Duodenal mucosa (tissue), 2 donors: Measurements from ENCODE around the gene COPS6.
A peak's percentile ranks its signal among the peaks of the same experiment; 100 is the strongest.
"Not testable (repeated sequence)": the region's sequence is repeated elsewhere in the genome, so short reads cannot be mapped to it uniquely, and the experiment has no call there.

Experiments used
- H3K27ac ChIP-seq: one replicate; pipeline ENCODE4 v1.7.0; 2013; ENCODE audit warnings: low read depth, low read length
- H3K27me3 ChIP-seq, 2 donors: one replicate each; pipeline ENCODE4 v1.7.0; 2013; ENCODE audit warnings: low read length in 2 of 2, control low read depth in 1 of 2; ENCODE audit not compliant: insufficient read depth in 2 of 2, control insufficient read depth in 1 of 2
- H3K36me3 ChIP-seq, 2 donors: one replicate each; pipeline ENCODE4 v1.7.0; 2013; ENCODE audit warnings: low read length in 2 of 2, control low read depth in 1 of 2; ENCODE audit not compliant: insufficient read depth in 2 of 2, control insufficient read depth in 1 of 2
- H3K4me1 ChIP-seq, 2 donors: one replicate each; pipeline ENCODE4 v1.7.0; 2013; ENCODE audit warnings: low read length in 2 of 2, control low read depth in 1 of 2; ENCODE audit not compliant: insufficient read depth in 2 of 2, control insufficient read depth in 1 of 2
- H3K4me3 ChIP-seq, 2 donors: one replicate each; pipeline ENCODE4 v1.7.0; 2013; ENCODE audit warnings: low read length in 2 of 2, low read depth in 1 of 2
- H3K9ac ChIP-seq, 2 donors: one replicate each; pipeline ENCODE4 v1.7.0; 2013; ENCODE audit warnings: low read length in 2 of 2, low read depth in 1 of 2
- H3K9me3 ChIP-seq, 2 donors: one replicate each; pipeline ENCODE4 v1.7.0; 2013; ENCODE audit warnings: low read length in 2 of 2, control low read depth in 1 of 2; ENCODE audit not compliant: control insufficient read depth in 1 of 2

The COPS6 gene

GRCh38 chr7:100126239-100126930, 37.6 kb downstream of the COPS6 start:
- H3K27me3 ChIP-seq = no peaks in the 10 kb centered on the region
- H3K4me1 ChIP-seq = peaks cover 35 to 43% of the 10 kb centered on the region in 2 donors
- H3K36me3 ChIP-seq = no peaks in the 10 kb centered on the region

GRCh38 chr7:100126931-100127865, 38.4 kb downstream of the COPS6 start, which contains the start of gene MBLAC1:
Gene MBLAC1, plus strand, starts transcription at chr7:100126967. Its CDS starts 429 bp downstream, at chr7:100127396.
- no peaks in the 10 kb centered on the region for H3K36me3 ChIP-seq
- H3K4me3 ChIP-seq = peak within 1 kb of the TSS; percentile 95 to 98
- peaks cover 32 to 46% of the 10 kb centered on the region in 2 donors for H3K4me1 ChIP-seq
- no peaks in the 10 kb centered on the region for H3K27me3 ChIP-seq
- H3K9me3 ChIP-seq = no peaks in the 10 kb centered on the region
- peak within 1 kb of the TSS; percentile 96 to 98 for H3K9ac ChIP-seq
- peak within 1 kb of the TSS; percentile 99 for H3K27ac ChIP-seq

More at GRCh38 chr7:100126239-100126930, 37.6 kb downstream of the COPS6 start:
- peak overlapping the region; percentile 99 for H3K27ac ChIP-seq
- peak overlapping the region; percentile 95 to 98 for H3K4me3 ChIP-seq
- no peaks in the 10 kb centered on the region for H3K9me3 ChIP-seq
- peak overlapping the region; percentile 96 to 98 for H3K9ac ChIP-seq

GRCh38 chr7:100127866-100128636, 39.3 kb downstream of the COPS6 start:
- H3K9ac ChIP-seq = peak overlapping the region; percentile 96 to 98
- H3K4me1 ChIP-seq = peaks cover 24 to 45% of the 10 kb centered on the region in 2 donors
- H3K27me3 ChIP-seq = no peaks in the 10 kb centered on the region
- no peaks in the 10 kb centered on the region for H3K9me3 ChIP-seq
- peak overlapping the region; percentile 95 to 98 for H3K4me3 ChIP-seq
- no peaks in the 10 kb centered on the region for H3K36me3 ChIP-seq
- H3K27ac ChIP-seq = no peak overlapping the region

DNA sequence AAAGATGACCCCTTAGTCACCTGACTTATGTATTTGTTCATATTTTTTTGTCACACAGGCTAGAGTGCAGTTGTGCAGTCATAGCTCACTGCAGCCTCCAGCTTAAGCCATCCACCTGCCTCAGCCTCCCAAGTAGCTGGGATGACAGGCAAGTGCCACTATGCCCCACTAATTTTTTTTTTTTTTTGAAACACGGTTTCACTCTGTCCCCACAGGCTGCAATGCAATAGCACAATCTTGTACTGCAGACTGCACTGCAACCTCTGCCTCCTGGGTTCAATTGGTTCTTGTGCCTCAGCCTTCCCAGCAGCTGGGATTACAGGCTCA, 39.8 kb downstream of the COPS6 start:
- Histone ChIP-seq H3K36me3 (no peaks in the 10 kb centered on the region), H3K9ac (peak overlapping the region; percentile 96 to 98), H3K4me1 (peaks cover 24 to 45% of the 10 kb centered on the region in 2 donors), H3K27ac (no peak overlapping the region), H3K27me3 (no peaks in the 10 kb centered on the region), H3K9me3 (no peaks in the 10 kb centered on the region), H3K4me3 (peak overlapping the region in 1 of 2 donors; percentile 98)

- Histone ChIP-seq H3K27ac (peak overlapping the region; percentile 37), H3K9ac (peak overlapping the region in 1 of 2 donors; percentile 49), H3K4me1 (peaks cover 13 to 34% of the 10 kb centered on the region in 2 donors)
- H3K4me3 ChIP-seq, H3K36me3 ChIP-seq, H3K9me3 ChIP-seq, H3K27me3 ChIP-seq: not testable (repeated sequence)
Observed at GRCh38 chr7:100130220-100130607, 41.4 kb downstream of the COPS6 start.

DNA sequence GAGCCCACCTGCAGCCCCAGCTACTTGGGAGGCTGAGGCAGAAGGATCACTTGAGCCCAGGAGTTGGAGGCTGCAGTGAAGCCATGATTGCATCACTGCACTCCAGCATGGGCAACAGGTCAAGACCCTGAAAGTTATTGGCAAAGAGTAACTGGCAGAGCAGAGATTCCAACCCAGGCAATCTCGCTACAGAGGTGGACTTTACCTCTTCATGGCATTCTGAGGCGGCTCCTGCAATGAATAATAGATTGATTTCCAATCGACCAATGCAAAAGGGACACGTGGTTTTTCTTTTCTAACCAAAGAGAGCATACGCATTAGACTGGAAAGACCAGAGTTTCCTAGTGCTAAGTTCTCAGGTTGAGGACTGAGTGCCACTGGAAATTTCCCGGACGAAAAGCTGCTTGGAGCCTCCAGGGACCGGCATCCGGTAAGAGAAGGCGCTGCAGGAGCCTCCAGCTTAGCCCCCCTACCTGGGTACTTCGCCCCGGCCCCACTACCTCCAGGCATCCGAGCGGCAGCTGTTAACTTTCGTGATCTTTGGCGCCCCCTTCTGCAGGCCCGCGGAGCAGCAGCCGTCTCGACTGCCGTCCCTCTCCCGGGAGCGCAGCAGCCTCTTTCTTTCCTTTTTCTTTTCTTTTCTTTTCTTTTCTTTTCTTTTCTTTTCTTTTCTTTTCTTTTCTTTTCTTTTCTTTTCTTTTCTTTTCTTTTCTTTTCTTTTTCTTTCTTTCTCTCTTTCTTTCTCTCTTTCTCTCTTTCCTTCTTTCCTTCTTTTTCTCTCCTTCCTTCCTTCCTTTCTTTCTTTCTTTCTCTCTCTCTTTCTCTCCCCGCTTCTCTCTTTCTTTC, 42.1 kb downstream of the COPS6 start:
- no peaks in the 10 kb centered on the region for H3K9me3 ChIP-seq
- no peaks in the 10 kb centered on the region for H3K27me3 ChIP-seq
- peaks cover 10 to 30% of the 10 kb centered on the region in 2 donors for H3K4me1 ChIP-seq
- peak overlapping the region; percentile 43 for H3K27ac ChIP-seq
- H3K36me3 ChIP-seq = no peaks in the 10 kb centered on the region
- peak overlapping the region in 1 of 2 donors; percentile 61 for H3K4me3 ChIP-seq
- H3K9ac ChIP-seq = peak overlapping the region; percentile 49 to 64

DNA sequence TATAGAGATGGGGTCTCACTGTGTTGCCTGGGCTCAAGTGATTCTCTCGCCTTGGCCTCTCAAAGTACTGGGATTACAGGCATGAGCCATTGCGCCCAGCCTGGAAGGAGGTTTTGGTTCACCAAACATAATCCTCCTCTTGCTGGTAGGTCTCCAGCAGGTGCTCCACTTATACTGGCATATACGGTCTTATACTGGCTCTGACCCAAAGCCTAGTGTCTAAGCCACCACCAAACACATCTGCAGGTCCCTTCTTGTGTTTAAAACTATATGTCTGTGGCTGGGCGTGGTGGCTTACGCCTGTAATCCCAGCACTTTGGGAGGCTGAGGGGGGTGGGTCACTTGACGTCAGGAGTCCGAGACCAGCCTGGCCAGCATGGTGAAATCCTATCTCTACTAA, 43.4 kb downstream of the COPS6 start:
- no peak overlapping the region for H3K27ac ChIP-seq
- peaks cover 10 to 30% of the 10 kb centered on the region in 2 donors for H3K4me1 ChIP-seq
- H3K36me3 ChIP-seq = no peaks in the 10 kb centered on the region
- H3K27me3 ChIP-seq = no peaks in the 10 kb centered on the region
- peak overlapping the region in 1 of 2 donors; percentile 28 for H3K4me3 ChIP-seq
- no peaks in the 10 kb centered on the region for H3K9me3 ChIP-seq
- H3K9ac ChIP-seq = peak overlapping the region in 1 of 2 donors; percentile 38

GRCh38 chr7:100132697-100133151, 44.0 kb downstream of the COPS6 start:
- no peak overlapping the region for H3K27ac ChIP-seq
- H3K4me3 ChIP-seq = no peak overlapping the region
- no peaks in the 10 kb centered on the region for H3K9me3 ChIP-seq
- no peak overlapping the region for H3K9ac ChIP-seq
- no peaks in the 10 kb centered on the region for H3K27me3 ChIP-seq
- peaks cover 11 to 30% of the 10 kb centered on the region in 2 donors for H3K4me1 ChIP-seq
- no peaks in the 10 kb centered on the region for H3K36me3 ChIP-seq
